Measurements from ENCODE around the gene CGREF1. TPM values are rescaled to one million over a fixed set of nuclear protein-coding genes. Genes with fewer than 3 reads are reported as not detected.

The CGREF1 gene
- total RNA-seq, 1 experiment from 2014 or later = 18.7 TPM

DNA sequence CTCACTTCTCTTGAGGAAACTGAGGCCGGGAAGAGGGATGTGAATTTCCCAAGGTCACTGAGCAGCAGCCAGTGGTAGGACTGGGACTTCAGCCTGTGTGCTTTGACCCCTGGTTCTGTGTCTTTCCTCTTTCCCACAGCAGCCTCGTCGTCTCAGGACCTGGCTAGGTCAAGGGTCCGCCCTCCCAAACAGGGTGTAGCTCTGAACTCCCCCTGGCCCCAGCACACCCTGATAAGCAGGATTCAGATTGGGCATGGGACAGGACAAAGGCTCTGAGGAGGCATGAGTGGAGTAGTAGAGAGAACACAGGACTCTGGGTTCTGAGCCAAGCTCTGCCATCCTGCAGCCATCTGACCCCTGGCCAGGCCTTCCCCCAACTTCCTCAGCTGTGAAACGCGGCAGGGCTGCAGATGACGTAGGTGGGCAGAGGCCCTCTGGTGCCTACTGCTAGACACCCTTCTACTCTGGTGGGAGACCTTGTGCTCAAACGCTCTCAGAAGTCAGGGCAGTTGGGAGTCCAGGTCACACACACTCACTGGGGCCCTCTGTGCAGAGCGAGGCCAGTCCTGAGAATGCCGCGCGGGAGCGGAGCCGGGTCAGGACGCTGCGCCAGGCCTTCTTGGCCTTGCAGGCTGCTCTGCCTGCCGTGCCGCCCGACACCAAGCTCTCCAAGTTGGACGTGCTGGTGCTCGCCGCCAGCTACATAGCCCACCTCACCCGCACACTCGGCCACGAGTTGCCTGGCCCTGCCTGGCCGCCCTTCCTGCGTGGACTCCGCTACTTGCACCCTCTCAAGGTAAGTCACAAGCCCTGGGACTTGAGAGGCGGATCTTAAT lies 30.9 kb upstream of the CGREF1 start:
- Histone ChIP-seq H3K9me3 (ENCODE audit: low read length) (no peaks in the 10 kb centered on the region), H3F3A (ENCODE audit: low read length, unreplicated experiment) (no peaks in the 10 kb centered on the region), H3K9ac (ENCODE audit: low read length) (no peak overlapping the region), H3K4me1 (ENCODE audit: insufficient read depth, low read length) (no peaks in the 10 kb centered on the region), H3K4me3 (ENCODE audit: low read length) (no peak overlapping the region), H3K9me2 (replicated peaks; ENCODE audit: low read length) (no peaks in the 10 kb centered on the region), H3K79me2 (ENCODE audit: low read length) (no peaks in the 10 kb centered on the region), H2AFZ (ENCODE audit: low read length) (no peak overlapping the region), H4K20me1 (ENCODE audit: low read length) (no peaks in the 10 kb centered on the region), H3K36me3 (ENCODE audit: low read depth, low read length) (no peaks in the 10 kb centered on the region), H3K27ac (ENCODE audit: low read length) (no peak overlapping the region), H3K27me3 (ENCODE audit: low read length) (no peaks in the 10 kb centered on the region), H3K4me2 (ENCODE audit: low read length) (no peak overlapping the region)
- ATAC-seq (no peak), DNase-seq (no peak)
- TF ChIP-seq EZH2 (IDR thresholded peaks at IDR 0.05; ENCODE audit: low read length, unreplicated experiment) (no peak), EZH2phosphoT487 (IDR thresholded peaks at IDR 0.05; ENCODE audit: borderline replicate concordance, low read length) (no peak)
- TF ChIP-seq, protein P1, sequence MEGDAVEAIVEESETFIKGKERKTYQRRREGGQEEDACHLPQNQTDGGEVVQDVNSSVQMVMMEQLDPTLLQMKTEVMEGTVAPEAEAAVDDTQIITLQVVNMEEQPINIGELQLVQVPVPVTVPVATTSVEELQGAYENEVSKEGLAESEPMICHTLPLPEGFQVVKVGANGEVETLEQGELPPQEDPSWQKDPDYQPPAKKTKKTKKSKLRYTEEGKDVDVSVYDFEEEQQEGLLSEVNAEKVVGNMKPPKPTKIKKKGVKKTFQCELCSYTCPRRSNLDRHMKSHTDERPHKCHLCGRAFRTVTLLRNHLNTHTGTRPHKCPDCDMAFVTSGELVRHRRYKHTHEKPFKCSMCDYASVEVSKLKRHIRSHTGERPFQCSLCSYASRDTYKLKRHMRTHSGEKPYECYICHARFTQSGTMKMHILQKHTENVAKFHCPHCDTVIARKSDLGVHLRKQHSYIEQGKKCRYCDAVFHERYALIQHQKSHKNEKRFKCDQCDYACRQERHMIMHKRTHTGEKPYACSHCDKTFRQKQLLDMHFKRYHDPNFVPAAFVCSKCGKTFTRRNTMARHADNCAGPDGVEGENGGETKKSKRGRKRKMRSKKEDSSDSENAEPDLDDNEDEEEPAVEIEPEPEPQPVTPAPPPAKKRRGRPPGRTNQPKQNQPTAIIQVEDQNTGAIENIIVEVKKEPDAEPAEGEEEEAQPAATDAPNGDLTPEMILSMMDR (conservative IDR thresholded peaks at IDR 0.05; ENCODE audit: low read depth, low read length) = no peak
- ChIA-PET CTCF (no interaction called here), POLR2A (ENCODE audit: unreplicated experiment) (no interaction called here)
- no TSS peak for BruUV-seq (replicated peaks)
- intact Hi-C loops (cut with micrococcal nuclease) = no loop called here

DNA sequence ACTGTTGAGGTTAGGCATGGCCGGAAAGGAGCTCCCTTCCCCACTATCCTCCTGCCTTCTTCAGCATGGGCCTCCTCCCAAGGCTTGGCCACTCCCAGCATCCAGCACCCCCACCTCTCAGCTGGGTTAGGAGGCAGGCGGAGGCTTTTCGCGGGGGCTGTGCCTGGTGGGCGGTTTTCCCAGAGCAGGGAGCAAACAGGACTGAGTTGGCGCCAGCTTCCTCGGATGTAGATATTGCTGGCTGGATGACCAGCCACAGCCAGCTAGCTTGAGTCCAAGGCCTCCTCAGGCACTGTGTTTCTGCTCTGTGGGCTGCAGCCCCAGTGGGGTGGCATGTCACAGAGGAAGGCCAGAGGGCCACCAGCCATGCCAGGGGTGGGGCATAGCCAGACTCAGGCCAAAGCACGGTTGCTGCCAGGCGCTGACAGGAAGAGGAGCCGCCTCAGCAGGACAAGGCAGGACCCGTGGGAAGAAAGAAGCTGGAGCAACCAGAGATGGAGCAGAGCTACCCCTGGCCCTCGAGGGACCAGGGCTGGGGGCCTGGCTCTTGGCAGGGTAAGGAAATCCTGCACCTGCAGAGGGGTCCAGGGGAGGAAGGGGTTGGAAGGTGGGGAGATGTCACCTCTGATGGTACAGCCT lies 30.0 kb upstream of the CGREF1 start, which contains the start of gene TCF23:
Gene TCF23, plus strand, starts transcription at position 204 of the 639 bp plus-strand sequence. Its CDS starts 130 bp downstream, at position 334.
- DNase-seq = no peak
- Histone ChIP-seq H4K20me1 (ENCODE audit: low read length) (no peaks in the 10 kb centered on the region), H3K79me2 (ENCODE audit: low read length) (no peaks in the 10 kb centered on the region), H3K4me1 (ENCODE audit: insufficient read depth, low read length) (no peaks in the 10 kb centered on the region), H3K4me2 (ENCODE audit: low read length) (no peak within 1 kb of the TSS), H2AFZ (ENCODE audit: low read length) (no peak within 1 kb of the TSS), H3K9me3 (ENCODE audit: low read length) (no peaks in the 10 kb centered on the region), H3K27ac (ENCODE audit: low read length) (no peak within 1 kb of the TSS), H3K9me2 (replicated peaks; ENCODE audit: low read length) (no peaks in the 10 kb centered on the region), H3K9ac (ENCODE audit: low read length) (no peak within 1 kb of the TSS), H3K4me3 (ENCODE audit: low read length) (no peak within 1 kb of the TSS), H3F3A (ENCODE audit: low read length, unreplicated experiment) (no peaks in the 10 kb centered on the region), H3K36me3 (ENCODE audit: low read depth, low read length) (no peaks in the 10 kb centered on the region), H3K27me3 (ENCODE audit: low read length) (peaks cover under 1% of the 10 kb centered on the region; the same call in 1 of the 2 replicates)
- POLR2A ChIA-PET (ENCODE audit: unreplicated experiment) = no interaction called here
- TF ChIP-seq EZH2 (IDR thresholded peaks at IDR 0.05; ENCODE audit: low read length, unreplicated experiment) (no peak), EZH2phosphoT487 (IDR thresholded peaks at IDR 0.05; ENCODE audit: borderline replicate concordance, low read length) (no peak)
- TF ChIP-seq, protein P1 (conservative IDR thresholded peaks at IDR 0.05; ENCODE audit: low read depth, low read length) = no peak
- BruUV-seq (replicated peaks) = no TSS peak
- CTCF ChIA-PET = no interaction called here
- intact Hi-C loops (cut with micrococcal nuclease) = no loop called here
- no peak for ATAC-seq

GRCh38 chr2:27147935-27148334 lies 29.0 kb upstream of the CGREF1 start:
- no peaks in the 10 kb centered on the region for H3K36me3 ChIP-seq (ENCODE audit: low read depth, low read length)
- H3K27ac ChIP-seq (ENCODE audit: low read length) = no peak overlapping the region
- no peaks in the 10 kb centered on the region for H3F3A ChIP-seq (ENCODE audit: low read length, unreplicated experiment)
- POLR2A ChIA-PET (ENCODE audit: unreplicated experiment) = no interaction called here
- no peak overlapping the region for H3K9ac ChIP-seq (ENCODE audit: low read length)
- no peaks in the 10 kb centered on the region for H4K20me1 ChIP-seq (ENCODE audit: low read length)
- ATAC-seq (no peak), DNase-seq (no peak)
- no peaks in the 10 kb centered on the region for H3K79me2 ChIP-seq (ENCODE audit: low read length)
- no peaks in the 10 kb centered on the region for H3K4me1 ChIP-seq (ENCODE audit: insufficient read depth, low read length)
- H3K27me3 ChIP-seq (ENCODE audit: low read length) = peaks cover 10% of the 10 kb centered on the region; the same call in 1 of the 2 replicates
- CTCF ChIA-PET = no interaction called here
- H3K9me2 ChIP-seq (replicated peaks; ENCODE audit: low read length) = no peaks in the 10 kb centered on the region
- peaks cover 2% of the 10 kb centered on the region; the same call in 1 of the 2 replicates for H3K9me3 ChIP-seq (ENCODE audit: low read length)
- TF ChIP-seq EZH2phosphoT487 (IDR thresholded peaks at IDR 0.05; ENCODE audit: borderline replicate concordance, low read length) = no peak
- TF ChIP-seq, protein P1 (conservative IDR thresholded peaks at IDR 0.05; ENCODE audit: low read depth, low read length) = no peak
- TF ChIP-seq EZH2 (IDR thresholded peaks at IDR 0.05; ENCODE audit: low read length, unreplicated experiment) = no peak
- no peak overlapping the region for H2AFZ ChIP-seq (ENCODE audit: low read length)
- no peak overlapping the region for H3K4me3 ChIP-seq (ENCODE audit: low read length)
- no TSS peak for BruUV-seq (replicated peaks)
- no peak overlapping the region for H3K4me2 ChIP-seq (ENCODE audit: low read length)
- intact Hi-C loops (cut with micrococcal nuclease) = no loop called here

All from PC-3 (cell line).